Measurements from ENCODE around the gene POU6F2.

DNA sequence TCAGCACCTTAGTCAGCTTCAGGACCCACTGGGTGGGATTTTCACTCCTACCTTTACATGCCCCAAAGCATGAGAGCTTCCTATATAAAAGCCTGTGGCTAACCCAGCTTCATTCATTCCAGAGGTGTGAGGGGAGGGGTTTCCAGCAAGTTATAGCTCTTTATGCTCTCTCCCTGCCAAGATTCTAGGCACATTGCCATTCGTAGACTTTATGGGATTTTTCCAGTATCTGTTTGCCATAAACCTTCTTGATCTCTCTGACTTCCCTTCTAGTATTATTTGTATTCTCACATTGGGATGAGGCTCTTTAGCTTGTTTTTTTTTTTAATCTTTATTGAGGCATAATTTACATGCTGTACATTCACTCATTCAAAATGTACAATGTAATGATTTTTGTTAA lies 67.5 kb downstream of the POU6F2 start:
- TF ChIP-seq, protein P1, sequence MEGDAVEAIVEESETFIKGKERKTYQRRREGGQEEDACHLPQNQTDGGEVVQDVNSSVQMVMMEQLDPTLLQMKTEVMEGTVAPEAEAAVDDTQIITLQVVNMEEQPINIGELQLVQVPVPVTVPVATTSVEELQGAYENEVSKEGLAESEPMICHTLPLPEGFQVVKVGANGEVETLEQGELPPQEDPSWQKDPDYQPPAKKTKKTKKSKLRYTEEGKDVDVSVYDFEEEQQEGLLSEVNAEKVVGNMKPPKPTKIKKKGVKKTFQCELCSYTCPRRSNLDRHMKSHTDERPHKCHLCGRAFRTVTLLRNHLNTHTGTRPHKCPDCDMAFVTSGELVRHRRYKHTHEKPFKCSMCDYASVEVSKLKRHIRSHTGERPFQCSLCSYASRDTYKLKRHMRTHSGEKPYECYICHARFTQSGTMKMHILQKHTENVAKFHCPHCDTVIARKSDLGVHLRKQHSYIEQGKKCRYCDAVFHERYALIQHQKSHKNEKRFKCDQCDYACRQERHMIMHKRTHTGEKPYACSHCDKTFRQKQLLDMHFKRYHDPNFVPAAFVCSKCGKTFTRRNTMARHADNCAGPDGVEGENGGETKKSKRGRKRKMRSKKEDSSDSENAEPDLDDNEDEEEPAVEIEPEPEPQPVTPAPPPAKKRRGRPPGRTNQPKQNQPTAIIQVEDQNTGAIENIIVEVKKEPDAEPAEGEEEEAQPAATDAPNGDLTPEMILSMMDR (IDR thresholded peaks at IDR 0.05) = no peak
- TF ChIP-seq POLR2AphosphoS5 (IDR thresholded peaks at IDR 0.05; ENCODE audit: low read depth, low read length) = no peak
